Measurements from ENCODE around the gene ZNF644. TPM values are rescaled to one million over a fixed set of nuclear protein-coding genes. Genes with fewer than 3 reads are reported as not detected.

The ZNF644 gene
- total RNA-seq, 1 experiment from 2014 or later = 71.4 TPM

DNA sequence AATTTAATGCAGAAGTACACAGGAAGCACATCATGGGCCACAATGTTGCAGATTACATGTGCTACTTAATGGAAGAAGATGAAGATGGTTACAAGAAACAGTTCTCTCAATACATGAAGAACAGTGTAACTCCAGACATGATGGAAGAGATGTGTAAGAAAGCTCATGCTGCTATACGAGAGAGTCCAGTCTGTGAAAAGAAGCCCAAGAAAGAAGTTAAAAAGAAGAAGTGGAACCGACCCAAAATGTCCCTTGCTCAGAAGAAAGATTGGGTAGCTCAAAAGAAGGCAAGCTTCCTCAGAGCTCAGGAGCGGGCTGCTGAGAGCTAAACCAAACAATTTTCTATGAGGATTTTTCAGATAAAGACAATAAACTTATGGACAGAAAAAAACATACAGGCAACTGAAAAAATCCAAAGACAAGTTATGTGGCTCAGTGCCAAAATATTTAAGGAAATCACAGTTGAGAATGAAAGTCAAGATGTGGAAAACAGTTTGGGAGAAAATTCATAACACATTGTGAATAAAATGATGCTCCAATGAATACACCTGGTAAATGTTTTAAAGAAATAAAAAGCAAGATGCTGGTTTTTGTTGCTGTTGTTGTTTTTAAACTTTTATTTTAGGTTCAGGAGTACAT is 2.8 kb upstream of the ZNF644 start (continued):
- TF ChIP-seq ZNF396 (CRISPR knock-in tag; IDR thresholded peaks at IDR 0.05; ENCODE audit: borderline replicate concordance) = no peak

DNA sequence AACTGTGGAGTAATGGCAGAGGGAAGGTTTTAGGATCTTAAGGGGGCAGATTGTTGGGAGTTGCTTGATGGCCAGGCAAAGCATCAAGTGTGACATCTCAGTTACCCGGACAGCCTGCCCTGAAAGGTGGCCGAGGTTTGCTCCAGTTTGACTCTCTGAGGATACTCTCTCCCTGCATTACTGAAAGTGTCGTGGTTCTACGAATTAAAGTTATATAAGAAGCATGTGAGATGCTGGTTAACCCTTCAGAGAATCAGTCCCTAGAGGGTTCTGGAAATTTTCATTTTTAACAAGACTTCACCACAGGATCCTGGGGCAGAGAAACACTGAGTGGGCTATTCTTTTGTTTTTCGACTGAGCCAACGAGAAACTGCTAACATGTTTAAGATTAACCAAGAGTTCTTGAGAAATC is 689 bp upstream of the ZNF644 start:
- DNase-seq (ENCODE audit: low spot score) (no peak), ATAC-seq (peak; percentile 0; the same call in 1 of the 2 replicates)
- Mint-ChIP-seq H3K27me3 (ENCODE audit: low read depth) (no peaks in the 10 kb centered on the region), H3K4me1 (peaks cover 37% of the 10 kb centered on the region), H3K27ac (peak overlapping the region; percentile 99), H3K4me3 (peak overlapping the region; percentile 78), H3K9me3 (peaks cover 17% of the 10 kb centered on the region), H3K36me3 (peaks cover 34% of the 10 kb centered on the region)
- ChIA-PET POLR2A (interaction anchor here (0.6 to 2.1 kb wide), 7 partner anchors 13 to 142 kb away, joined by 3 to 15 read pairs (median 3); no protein-coding TSS in a partner anchor), CTCF (interaction anchor here (1.0 to 1.7 kb wide), 3 partner anchors 143 to 301 kb away, joined by 3 to 27 read pairs (median 5); no protein-coding TSS in a partner anchor)
- TF ChIP-seq, protein P1, sequence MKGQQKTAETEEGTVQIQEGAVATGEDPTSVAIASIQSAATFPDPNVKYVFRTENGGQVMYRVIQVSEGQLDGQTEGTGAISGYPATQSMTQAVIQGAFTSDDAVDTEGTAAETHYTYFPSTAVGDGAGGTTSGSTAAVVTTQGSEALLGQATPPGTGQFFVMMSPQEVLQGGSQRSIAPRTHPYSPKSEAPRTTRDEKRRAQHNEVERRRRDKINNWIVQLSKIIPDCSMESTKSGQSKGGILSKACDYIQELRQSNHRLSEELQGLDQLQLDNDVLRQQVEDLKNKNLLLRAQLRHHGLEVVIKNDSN (CRISPR knock-in tag; IDR thresholded peaks at IDR 0.05) = no peak
- TF ChIP-seq, protein P2, sequence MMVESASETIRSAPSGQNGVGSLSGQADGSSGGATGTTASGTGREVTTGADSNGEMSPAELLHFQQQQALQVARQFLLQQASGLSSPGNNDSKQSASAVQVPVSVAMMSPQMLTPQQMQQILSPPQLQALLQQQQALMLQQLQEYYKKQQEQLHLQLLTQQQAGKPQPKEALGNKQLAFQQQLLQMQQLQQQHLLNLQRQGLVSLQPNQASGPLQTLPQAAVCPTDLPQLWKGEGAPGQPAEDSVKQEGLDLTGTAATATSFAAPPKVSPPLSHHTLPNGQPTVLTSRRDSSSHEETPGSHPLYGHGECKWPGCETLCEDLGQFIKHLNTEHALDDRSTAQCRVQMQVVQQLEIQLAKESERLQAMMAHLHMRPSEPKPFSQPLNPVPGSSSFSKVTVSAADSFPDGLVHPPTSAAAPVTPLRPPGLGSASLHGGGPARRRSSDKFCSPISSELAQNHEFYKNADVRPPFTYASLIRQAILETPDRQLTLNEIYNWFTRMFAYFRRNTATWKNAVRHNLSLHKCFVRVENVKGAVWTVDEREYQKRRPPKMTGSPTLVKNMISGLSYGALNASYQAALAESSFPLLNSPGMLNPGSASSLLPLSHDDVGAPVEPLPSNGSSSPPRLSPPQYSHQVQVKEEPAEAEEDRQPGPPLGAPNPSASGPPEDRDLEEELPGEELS (CRISPR knock-in tag; IDR thresholded peaks at IDR 0.05) = no peak
- no peak for TF ChIP-seq MXD4 (CRISPR knock-in tag; IDR thresholded peaks at IDR 0.05; ENCODE audit: borderline replicate concordance)
- TF ChIP-seq, protein P3, sequence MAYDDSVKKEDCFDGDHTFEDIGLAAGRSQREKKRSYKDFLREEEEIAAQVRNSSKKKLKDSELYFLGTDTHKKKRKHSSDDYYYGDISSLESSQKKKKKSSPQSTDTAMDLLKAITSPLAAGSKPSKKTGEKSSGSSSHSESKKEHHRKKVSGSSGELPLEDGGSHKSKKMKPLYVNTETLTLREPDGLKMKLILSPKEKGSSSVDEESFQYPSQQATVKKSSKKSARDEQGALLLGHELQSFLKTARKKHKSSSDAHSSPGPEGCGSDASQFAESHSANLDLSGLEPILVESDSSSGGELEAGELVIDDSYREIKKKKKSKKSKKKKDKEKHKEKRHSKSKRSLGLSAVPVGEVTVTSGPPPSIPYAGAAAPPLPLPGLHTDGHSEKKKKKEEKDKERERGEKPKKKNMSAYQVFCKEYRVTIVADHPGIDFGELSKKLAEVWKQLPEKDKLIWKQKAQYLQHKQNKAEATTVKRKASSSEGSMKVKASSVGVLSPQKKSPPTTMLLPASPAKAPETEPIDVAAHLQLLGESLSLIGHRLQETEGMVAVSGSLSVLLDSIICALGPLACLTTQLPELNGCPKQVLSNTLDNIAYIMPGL (CRISPR knock-in tag; IDR thresholded peaks at IDR 0.05) = no peak

DNA sequence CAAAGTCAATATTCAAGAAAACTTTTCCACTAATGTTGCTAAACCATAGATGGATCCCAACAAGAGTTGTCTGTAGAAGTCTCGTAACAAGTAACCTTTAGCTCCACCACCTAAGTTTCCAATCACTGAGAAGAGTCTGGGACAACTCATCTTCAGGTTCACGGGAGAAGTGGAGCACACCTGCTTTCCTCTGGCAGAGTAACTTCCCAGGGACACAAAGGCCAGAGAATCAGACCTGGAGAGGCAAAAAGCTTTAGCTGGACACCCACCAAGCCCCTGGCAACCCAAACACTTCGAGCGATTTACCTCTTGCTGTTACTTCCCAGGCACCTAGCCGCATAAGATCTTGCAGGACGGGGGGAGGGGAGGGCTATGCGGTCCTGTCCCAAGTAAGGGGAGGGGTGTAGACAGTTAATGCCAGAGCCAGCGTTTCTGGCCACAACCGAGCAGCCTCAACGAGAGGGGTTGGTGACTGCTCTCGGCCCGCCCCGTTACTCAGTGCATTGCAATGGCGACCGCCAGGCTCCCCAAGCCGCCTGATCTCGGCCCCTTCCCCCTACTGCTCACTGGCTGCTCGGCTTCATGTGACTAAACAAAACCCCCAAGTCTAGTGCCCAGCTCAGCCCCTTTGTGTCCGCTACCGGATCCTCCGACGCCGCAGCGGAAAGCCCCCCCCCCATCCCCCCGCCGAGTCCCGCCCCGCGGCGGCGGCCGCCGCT is 709 bp downstream of the ZNF644 start:
- DNase-seq (ENCODE audit: low spot score) (peak; percentile 86), ATAC-seq (peak; percentile 81)
- Mint-ChIP-seq H3K27ac (peak overlapping the region; percentile 99), H3K4me1 (peaks cover 46% of the 10 kb centered on the region), H3K27me3 (ENCODE audit: low read depth) (no peaks in the 10 kb centered on the region), H3K9me3 (peaks cover 17% of the 10 kb centered on the region), H3K4me3 (peak overlapping the region; percentile 95), H3K36me3 (peaks cover 39% of the 10 kb centered on the region)
- ChIA-PET POLR2A (interaction anchor here (0.6 to 2.1 kb wide), 5 partner anchors 12 to 104 kb away, joined by 3 to 15 read pairs (median 3); no protein-coding TSS in a partner anchor), CTCF (interaction anchor here (1.0 to 1.7 kb wide), 4 partner anchors 47 to 297 kb away, joined by 3 to 27 read pairs (median 4); no protein-coding TSS in a partner anchor)
- no peak; the same call in 1 of the 2 replicates for TF ChIP-seq JUN (CRISPR knock-in tag; IDR thresholded peaks at IDR 0.05)
- TF ChIP-seq TEAD1 (CRISPR knock-in tag; IDR thresholded peaks at IDR 0.05) = peak; percentile 72; the same call in 1 of the 2 replicates
- 0 out of 2 replicates have a peak, but pooled peaks have one; percentile 35 for TF ChIP-seq FOXK1 (CRISPR knock-in tag; IDR thresholded peaks at IDR 0.05)
- TF ChIP-seq, protein P4, sequence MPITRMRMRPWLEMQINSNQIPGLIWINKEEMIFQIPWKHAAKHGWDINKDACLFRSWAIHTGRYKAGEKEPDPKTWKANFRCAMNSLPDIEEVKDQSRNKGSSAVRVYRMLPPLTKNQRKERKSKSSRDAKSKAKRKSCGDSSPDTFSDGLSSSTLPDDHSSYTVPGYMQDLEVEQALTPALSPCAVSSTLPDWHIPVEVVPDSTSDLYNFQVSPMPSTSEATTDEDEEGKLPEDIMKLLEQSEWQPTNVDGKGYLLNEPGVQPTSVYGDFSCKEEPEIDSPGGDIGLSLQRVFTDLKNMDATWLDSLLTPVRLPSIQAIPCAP (CRISPR knock-in tag; IDR thresholded peaks at IDR 0.05) = no peak
- TF ChIP-seq, protein P5, sequence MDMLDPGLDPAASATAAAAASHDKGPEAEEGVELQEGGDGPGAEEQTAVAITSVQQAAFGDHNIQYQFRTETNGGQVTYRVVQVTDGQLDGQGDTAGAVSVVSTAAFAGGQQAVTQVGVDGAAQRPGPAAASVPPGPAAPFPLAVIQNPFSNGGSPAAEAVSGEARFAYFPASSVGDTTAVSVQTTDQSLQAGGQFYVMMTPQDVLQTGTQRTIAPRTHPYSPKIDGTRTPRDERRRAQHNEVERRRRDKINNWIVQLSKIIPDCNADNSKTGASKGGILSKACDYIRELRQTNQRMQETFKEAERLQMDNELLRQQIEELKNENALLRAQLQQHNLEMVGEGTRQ (CRISPR knock-in tag; IDR thresholded peaks at IDR 0.05) = peak; percentile 86
- TF ChIP-seq EMX1 (CRISPR knock-in tag; IDR thresholded peaks at IDR 0.05) = 0 out of 2 replicates have a peak, but pooled peaks have one; percentile 50
- TF ChIP-seq ETV6 (CRISPR knock-in tag; IDR thresholded peaks at IDR 0.05) = peak; percentile 53; the same call in 1 of the 2 replicates
- TF ChIP-seq NFATC4 (CRISPR knock-in tag; IDR thresholded peaks at IDR 0.05) = peak; percentile 49; the same call in 1 of the 2 replicates
- no peak for TF ChIP-seq ZNF416 (CRISPR knock-in tag; IDR thresholded peaks at IDR 0.05)
- TF ChIP-seq, protein P1 (CRISPR knock-in tag; IDR thresholded peaks at IDR 0.05) = peak; percentile 87
- 0 out of 2 replicates have a peak, but pooled peaks have one; percentile 26 for TF ChIP-seq CREB1 (CRISPR knock-in tag; IDR thresholded peaks at IDR 0.05)
- TF ChIP-seq NFYB (CRISPR knock-in tag; conservative IDR thresholded peaks at IDR 0.05; ENCODE audit: low read depth) = peak; percentile 64; the same call in 1 of the 2 replicates
- 0 out of 2 replicates have a peak, but pooled peaks have one; percentile 71 for TF ChIP-seq SMAD3 (CRISPR knock-in tag; IDR thresholded peaks at IDR 0.05; ENCODE audit: borderline replicate concordance)
- 0 out of 2 replicates have a peak, but pooled peaks have one; percentile 54 for TF ChIP-seq ZNF232 (CRISPR knock-in tag; IDR thresholded peaks at IDR 0.05)
- TF ChIP-seq, protein P6, sequence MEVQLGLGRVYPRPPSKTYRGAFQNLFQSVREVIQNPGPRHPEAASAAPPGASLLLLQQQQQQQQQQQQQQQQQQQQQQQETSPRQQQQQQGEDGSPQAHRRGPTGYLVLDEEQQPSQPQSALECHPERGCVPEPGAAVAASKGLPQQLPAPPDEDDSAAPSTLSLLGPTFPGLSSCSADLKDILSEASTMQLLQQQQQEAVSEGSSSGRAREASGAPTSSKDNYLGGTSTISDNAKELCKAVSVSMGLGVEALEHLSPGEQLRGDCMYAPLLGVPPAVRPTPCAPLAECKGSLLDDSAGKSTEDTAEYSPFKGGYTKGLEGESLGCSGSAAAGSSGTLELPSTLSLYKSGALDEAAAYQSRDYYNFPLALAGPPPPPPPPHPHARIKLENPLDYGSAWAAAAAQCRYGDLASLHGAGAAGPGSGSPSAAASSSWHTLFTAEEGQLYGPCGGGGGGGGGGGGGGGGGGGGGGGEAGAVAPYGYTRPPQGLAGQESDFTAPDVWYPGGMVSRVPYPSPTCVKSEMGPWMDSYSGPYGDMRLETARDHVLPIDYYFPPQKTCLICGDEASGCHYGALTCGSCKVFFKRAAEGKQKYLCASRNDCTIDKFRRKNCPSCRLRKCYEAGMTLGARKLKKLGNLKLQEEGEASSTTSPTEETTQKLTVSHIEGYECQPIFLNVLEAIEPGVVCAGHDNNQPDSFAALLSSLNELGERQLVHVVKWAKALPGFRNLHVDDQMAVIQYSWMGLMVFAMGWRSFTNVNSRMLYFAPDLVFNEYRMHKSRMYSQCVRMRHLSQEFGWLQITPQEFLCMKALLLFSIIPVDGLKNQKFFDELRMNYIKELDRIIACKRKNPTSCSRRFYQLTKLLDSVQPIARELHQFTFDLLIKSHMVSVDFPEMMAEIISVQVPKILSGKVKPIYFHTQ (CRISPR knock-in tag; IDR thresholded peaks at IDR 0.05) = peak; percentile 71; the same call in 1 of the 2 replicates

All from WTC11 (cell line).